ENCODE results near the gene RPN2. TPM values are rescaled to one million over a fixed set of nuclear protein-coding genes. Genes with fewer than 3 reads are reported as not detected.

The RPN2 gene
- total and polyA plus RNA-seq, 10 of the 15 experiments (the other 5 are each of a cell fraction or from before 2014, with no cell fraction given), result 148 to 365 (median 228) TPM

DNA sequence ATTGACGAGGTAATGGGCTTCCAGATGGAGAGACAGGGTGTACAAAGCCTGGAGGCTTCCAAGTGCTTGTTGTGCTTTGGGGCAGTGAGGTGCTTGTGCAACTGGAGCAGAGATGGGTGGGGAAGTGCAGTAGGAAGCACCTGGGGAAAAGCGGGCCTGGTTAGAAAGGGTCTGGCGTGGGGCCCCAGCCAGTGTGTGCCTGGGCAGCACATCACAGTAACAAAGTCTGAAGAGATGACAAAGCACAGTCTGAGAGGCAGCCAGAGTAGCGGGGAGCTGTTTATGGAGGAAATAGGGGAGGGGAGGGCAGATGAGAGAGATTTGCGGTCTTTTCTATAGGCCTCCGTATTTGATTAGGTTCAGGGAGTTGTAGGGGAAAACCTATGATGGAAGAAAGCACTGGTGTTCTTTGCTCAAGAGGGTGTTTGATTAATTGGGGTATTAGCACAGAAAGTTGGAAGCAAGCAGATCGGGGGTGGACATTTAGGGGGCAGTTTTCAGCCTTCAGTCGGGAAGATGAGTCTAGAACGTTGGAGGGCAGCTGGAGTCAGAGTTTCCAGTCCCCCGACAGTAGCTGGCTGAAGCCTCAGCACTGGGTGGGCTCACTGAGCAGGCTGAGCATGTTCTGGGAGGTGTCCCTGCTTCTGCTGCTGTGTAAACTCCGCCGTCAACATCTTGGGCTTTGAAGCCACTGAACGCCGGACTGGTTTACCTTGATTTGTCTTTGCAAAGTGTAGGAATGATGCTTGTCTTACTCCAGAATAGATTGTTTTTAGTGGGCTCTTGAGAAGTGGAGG lies 15.7 kb downstream of the RPN2 start (continued):
- TF ChIP-seq, protein P1, sequence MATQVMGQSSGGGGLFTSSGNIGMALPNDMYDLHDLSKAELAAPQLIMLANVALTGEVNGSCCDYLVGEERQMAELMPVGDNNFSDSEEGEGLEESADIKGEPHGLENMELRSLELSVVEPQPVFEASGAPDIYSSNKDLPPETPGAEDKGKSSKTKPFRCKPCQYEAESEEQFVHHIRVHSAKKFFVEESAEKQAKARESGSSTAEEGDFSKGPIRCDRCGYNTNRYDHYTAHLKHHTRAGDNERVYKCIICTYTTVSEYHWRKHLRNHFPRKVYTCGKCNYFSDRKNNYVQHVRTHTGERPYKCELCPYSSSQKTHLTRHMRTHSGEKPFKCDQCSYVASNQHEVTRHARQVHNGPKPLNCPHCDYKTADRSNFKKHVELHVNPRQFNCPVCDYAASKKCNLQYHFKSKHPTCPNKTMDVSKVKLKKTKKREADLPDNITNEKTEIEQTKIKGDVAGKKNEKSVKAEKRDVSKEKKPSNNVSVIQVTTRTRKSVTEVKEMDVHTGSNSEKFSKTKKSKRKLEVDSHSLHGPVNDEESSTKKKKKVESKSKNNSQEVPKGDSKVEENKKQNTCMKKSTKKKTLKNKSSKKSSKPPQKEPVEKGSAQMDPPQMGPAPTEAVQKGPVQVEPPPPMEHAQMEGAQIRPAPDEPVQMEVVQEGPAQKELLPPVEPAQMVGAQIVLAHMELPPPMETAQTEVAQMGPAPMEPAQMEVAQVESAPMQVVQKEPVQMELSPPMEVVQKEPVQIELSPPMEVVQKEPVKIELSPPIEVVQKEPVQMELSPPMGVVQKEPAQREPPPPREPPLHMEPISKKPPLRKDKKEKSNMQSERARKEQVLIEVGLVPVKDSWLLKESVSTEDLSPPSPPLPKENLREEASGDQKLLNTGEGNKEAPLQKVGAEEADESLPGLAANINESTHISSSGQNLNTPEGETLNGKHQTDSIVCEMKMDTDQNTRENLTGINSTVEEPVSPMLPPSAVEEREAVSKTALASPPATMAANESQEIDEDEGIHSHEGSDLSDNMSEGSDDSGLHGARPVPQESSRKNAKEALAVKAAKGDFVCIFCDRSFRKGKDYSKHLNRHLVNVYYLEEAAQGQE (IDR thresholded peaks at IDR 0.05; ENCODE audit: low read depth, low read length), result no peak
- TF ChIP-seq, protein P2, sequence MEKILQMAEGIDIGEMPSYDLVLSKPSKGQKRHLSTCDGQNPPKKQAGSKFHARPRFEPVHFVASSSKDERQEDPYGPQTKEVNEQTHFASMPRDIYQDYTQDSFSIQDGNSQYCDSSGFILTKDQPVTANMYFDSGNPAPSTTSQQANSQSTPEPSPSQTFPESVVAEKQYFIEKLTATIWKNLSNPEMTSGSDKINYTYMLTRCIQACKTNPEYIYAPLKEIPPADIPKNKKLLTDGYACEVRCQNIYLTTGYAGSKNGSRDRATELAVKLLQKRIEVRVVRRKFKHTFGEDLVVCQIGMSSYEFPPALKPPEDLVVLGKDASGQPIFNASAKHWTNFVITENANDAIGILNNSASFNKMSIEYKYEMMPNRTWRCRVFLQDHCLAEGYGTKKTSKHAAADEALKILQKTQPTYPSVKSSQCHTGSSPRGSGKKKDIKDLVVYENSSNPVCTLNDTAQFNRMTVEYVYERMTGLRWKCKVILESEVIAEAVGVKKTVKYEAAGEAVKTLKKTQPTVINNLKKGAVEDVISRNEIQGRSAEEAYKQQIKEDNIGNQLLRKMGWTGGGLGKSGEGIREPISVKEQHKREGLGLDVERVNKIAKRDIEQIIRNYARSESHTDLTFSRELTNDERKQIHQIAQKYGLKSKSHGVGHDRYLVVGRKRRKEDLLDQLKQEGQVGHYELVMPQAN (conservative IDR thresholded peaks at IDR 0.05), result no peak
- TF ChIP-seq, protein P3, sequence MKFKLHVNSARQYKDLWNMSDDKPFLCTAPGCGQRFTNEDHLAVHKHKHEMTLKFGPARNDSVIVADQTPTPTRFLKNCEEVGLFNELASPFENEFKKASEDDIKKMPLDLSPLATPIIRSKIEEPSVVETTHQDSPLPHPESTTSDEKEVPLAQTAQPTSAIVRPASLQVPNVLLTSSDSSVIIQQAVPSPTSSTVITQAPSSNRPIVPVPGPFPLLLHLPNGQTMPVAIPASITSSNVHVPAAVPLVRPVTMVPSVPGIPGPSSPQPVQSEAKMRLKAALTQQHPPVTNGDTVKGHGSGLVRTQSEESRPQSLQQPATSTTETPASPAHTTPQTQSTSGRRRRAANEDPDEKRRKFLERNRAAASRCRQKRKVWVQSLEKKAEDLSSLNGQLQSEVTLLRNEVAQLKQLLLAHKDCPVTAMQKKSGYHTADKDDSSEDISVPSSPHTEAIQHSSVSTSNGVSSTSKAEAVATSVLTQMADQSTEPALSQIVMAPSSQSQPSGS (IDR thresholded peaks at IDR 0.05; ENCODE audit: low read length), result no peak
- no peak for TF ChIP-seq BRCA1 (IDR thresholded peaks at IDR 0.05; ENCODE audit: low read depth, low read length)
- no peak for TF ChIP-seq DPF2 (IDR thresholded peaks at IDR 0.05)
- TF ChIP-seq PAX5 (IDR thresholded peaks at IDR 0.05; ENCODE audit: borderline replicate concordance, low read depth, low read length), result no peak
